NB4 (cell line): ENCODE data around the gene NRP1.

Experiments used
- CTCF ChIP-seq: IDR thresholded peaks from one replicate; pipeline ENCODE4 v1.5.1; 2012; ENCODE audit warnings: low read depth, low read length
- POLR2A ChIP-seq: IDR thresholded peaks from 2 replicates; pipeline ENCODE4 v1.6.1; 2011; ENCODE audit warnings: mild to moderate bottlenecking; ENCODE audit not compliant: insufficient read length; ENCODE audit errors: extremely low read depth

DNA sequence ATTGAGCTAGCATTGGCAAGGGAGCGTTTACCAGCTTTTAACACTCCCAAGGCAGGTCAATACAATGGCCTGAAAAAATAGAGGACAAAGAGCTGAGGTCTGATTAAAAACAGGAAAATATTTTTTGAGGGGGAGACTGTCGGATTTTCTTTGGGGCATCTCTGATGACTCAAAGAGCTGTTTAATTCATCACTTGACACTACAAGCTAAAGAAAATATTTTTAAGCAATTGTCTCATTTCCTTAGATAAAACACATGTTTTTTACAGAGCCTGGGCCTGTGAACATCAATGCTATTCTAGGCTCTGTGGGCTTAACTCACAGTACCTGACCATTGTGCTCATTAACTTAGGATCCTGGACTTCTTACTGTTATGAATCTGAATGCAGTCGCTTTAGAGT, 100.8 kb downstream of the NRP1 start:
- TF ChIP-seq CTCF = no peak
- no peak for TF ChIP-seq POLR2A
